ENCODE measurements around the gene MAP3K4. TPM values are rescaled to one million over a fixed set of nuclear protein-coding genes. Genes with fewer than 3 reads are reported as not detected.

The MAP3K4 gene
- total RNA-seq, 1 donor from 2014 or later = 41.3 TPM

DNA sequence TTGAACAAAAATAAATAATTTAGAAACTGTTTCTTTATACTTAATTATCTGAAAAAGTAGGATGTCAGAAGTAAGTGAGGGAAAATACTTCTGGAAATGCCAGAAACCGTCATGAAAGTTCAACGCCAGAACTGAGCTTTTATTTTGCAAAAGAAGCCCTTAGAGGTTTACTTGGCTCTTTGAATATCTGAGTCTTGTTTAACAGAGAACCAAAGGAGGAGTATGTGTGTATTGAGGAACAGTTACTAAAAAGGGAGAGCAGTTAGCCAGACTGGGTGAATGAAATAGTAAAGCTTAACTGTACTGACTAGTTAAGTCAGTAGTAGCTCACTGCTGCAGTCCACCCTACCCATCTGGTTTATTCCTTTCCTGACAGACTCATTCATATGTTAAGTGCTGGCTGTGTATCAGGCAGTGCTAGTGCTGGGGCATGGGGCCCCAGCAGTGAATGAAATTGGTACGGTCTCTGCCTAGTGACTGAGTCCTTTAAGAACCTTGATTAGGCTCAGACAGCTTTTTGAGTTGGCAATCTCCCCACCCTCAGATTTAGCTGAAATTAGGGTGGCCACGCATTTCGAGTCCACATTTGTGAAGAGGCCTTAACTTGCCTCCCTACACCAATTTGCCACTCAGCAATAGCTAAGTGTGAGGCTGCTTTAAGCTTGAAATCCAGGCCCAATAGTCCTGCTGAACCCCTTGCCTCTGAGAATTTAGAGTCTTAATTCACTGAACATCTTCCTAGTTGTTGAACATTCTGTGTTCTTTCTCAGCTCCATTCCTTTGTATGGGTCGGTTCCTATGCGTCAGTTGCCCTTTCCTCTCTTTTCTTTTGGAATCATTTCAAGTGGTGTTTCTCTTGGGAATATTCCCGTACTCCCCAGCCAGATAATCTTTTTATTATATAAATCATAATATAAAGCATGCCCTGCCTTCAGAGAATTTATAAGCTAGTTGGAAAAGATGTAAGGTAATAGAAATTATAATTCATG is 20.2 kb downstream of the MAP3K4 start:
- FAIRE-seq (no peak), DNase-seq (ENCODE audit: low read depth) (no peak)
- Histone ChIP-seq H3K4me3 (ENCODE audit: low read depth, low read length) (no peak overlapping the region), H3K27me3 (ENCODE audit: control insufficient read depth, insufficient read depth, low read length) (no peaks in the 10 kb centered on the region), H3K36me3 (ENCODE audit: control insufficient read depth, insufficient read depth, low read length) (no peaks in the 10 kb centered on the region)
- TF ChIP-seq, protein P1, sequence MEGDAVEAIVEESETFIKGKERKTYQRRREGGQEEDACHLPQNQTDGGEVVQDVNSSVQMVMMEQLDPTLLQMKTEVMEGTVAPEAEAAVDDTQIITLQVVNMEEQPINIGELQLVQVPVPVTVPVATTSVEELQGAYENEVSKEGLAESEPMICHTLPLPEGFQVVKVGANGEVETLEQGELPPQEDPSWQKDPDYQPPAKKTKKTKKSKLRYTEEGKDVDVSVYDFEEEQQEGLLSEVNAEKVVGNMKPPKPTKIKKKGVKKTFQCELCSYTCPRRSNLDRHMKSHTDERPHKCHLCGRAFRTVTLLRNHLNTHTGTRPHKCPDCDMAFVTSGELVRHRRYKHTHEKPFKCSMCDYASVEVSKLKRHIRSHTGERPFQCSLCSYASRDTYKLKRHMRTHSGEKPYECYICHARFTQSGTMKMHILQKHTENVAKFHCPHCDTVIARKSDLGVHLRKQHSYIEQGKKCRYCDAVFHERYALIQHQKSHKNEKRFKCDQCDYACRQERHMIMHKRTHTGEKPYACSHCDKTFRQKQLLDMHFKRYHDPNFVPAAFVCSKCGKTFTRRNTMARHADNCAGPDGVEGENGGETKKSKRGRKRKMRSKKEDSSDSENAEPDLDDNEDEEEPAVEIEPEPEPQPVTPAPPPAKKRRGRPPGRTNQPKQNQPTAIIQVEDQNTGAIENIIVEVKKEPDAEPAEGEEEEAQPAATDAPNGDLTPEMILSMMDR (IDR thresholded peaks at IDR 0.05; ENCODE audit: insufficient read depth, low read length, severe bottlenecking) = no peak

DNA sequence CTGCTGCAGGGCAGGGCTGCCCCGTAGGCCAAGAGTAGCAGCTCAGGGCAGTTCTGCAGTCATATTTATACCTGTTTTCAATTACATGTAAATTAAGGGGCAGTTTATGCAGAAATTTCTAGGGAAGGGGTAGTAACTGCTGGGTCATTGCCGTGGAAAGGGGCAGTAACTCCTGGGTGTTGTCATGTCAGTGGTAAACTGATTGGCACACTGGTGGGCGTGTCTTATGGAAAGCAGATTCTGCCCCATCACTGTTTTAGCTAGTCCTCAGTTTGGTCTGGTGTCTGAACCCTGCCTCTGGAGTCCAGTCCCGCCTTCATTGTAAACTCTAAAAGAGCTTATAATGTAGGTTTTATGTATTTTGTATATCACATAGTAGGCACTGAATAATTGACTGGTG is 22.1 kb downstream of the MAP3K4 start:
- H3K4me3 ChIP-seq (ENCODE audit: low read depth, low read length) = no peak overlapping the region
- no peaks in the 10 kb centered on the region for H3K27me3 ChIP-seq (ENCODE audit: control insufficient read depth, insufficient read depth, low read length)
- no peaks in the 10 kb centered on the region for H3K36me3 ChIP-seq (ENCODE audit: control insufficient read depth, insufficient read depth, low read length)
- TF ChIP-seq, protein P1 (IDR thresholded peaks at IDR 0.05; ENCODE audit: insufficient read depth, low read length, severe bottlenecking) = no peak
- FAIRE-seq (no peak), DNase-seq (ENCODE audit: low read depth) (no peak)

DNA sequence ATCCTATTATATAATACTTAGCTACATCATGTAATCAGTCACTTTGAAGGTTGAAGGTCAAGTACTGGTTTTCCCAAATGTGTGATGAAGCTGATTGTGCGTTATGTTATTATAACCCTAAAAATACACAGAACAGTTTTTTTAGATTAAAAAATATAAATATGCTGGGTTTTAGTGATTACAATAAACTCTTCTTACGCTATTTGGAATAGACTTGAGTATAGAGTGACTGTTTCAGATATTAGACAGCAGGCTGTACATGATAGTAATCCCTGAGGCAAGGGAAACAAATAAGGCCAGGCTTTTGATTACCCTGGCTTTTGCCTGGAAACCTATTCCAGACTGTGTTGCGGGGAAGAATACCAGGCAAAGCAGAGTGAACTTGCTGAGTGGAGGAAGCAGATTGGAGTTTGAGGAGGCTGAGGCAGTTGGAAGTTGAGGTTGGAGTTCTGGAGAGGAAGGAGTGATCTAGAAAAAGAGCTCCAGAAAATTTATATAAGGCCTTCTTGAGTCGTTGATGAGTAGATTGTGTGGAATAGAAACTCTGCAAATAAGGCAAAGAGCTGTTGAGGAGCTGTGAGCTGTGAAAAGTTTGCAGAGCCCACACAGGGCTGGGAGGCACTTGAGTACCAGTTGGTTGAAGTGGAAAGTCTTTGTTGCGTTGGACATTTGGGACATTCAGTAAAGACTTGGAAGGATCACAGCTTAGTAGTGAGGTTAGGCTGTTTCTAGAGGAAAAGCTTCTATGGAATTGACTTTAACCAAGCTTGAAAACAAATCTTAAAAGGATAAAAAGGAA is 26.4 kb downstream of the MAP3K4 start:
- no peak overlapping the region for H3K4me3 ChIP-seq (ENCODE audit: low read depth, low read length)
- TF ChIP-seq, protein P1 (IDR thresholded peaks at IDR 0.05; ENCODE audit: insufficient read depth, low read length, severe bottlenecking) = no peak
- H3K36me3 ChIP-seq (ENCODE audit: control insufficient read depth, insufficient read depth, low read length) = no peaks in the 10 kb centered on the region
- no peak for DNase-seq (ENCODE audit: low read depth)
- no peak for FAIRE-seq
- H3K27me3 ChIP-seq (ENCODE audit: control insufficient read depth, insufficient read depth, low read length) = no peaks in the 10 kb centered on the region

DNA sequence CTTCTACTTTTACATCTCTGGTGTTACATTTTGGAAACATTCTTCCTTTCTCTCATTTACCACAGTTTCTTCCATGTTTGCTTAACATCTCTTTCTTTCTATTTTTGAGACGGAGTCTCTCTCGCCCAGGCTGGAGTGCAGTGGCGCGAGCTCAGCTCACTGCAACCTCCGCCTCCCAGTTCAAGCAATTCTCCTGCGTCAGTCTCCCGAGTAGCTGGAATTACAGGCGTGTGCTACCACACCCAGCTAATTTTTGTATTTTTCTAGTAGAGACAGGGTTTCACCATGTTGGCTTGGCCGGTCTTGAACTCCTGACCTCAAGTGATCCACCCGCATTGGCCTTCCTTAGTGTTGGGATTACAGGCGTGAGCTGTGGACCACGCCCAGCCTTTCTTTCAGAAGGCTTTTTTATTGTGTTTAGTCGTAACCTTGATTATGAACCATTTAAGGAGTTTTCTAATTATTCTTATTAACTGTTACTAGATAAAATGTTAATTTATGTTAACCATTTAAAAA is 27.8 kb downstream of the MAP3K4 start:
- DNase-seq (ENCODE audit: low read depth) (no peak), FAIRE-seq (no peak)
- Histone ChIP-seq H3K27me3 (ENCODE audit: control insufficient read depth, insufficient read depth, low read length) (no peaks in the 10 kb centered on the region), H3K36me3 (ENCODE audit: control insufficient read depth, insufficient read depth, low read length) (no peaks in the 10 kb centered on the region), H3K4me3 (ENCODE audit: low read depth, low read length) (no peak overlapping the region)
- TF ChIP-seq, protein P1 (IDR thresholded peaks at IDR 0.05; ENCODE audit: insufficient read depth, low read length, severe bottlenecking) = no peak

DNA sequence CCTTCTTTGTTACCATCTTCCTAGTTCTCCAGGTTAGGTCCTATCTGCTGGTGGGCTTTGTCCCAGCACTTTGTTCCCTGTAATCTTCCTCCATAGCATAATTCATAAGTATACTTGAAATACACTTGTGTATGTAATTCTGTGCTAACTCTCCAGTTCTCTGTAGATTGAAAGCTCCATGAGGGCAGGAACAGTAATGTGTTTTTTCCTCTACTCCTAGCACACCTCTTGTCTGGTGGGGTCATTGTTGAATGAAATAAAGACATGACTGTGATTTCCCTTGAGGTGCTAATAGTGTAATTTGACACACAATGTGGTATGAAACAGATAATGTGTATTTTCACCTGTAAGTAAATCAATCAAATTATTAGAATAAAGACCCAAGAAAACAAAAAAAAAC is 30.0 kb downstream of the MAP3K4 start:
- Histone ChIP-seq H3K36me3 (ENCODE audit: control insufficient read depth, insufficient read depth, low read length) (no peaks in the 10 kb centered on the region), H3K27me3 (ENCODE audit: control insufficient read depth, insufficient read depth, low read length) (no peaks in the 10 kb centered on the region), H3K4me3 (ENCODE audit: low read depth, low read length) (no peak overlapping the region)
- no peak for FAIRE-seq
- DNase-seq (ENCODE audit: low read depth) = no peak
- TF ChIP-seq, protein P1 (IDR thresholded peaks at IDR 0.05; ENCODE audit: insufficient read depth, low read length, severe bottlenecking) = no peak
